Neural cell (in vitro differentiated cells): ENCODE data around the gene KIAA1549.

Experiments used
- EP300 ChIP-seq: fragments of 450-650 bp; conservative IDR thresholded peaks from 2 replicates; pipeline ENCODE4 v1.6.1; 2014; ENCODE audit warnings: antibody characterized with exemption, mild to moderate bottlenecking, moderate library complexity; ENCODE audit not compliant: poor library complexity, severe bottlenecking
- EZH2 ChIP-seq: fragments of 200-600, 300-800 bp; shearing (Covaris generic), sonication (generic); IDR thresholded peaks from 2 replicates; pipeline ENCODE4 v1.6.1; 2014; ENCODE audit warnings: antibody characterized with exemption, low read length, borderline replicate concordance, mild to moderate bottlenecking; ENCODE audit not compliant: insufficient read depth, poor library complexity, severe bottlenecking
- POLR2AphosphoS5 ChIP-seq: IDR thresholded peaks from 2 replicates; pipeline ENCODE4 v1.6.1; 2012
- RAD21 ChIP-seq: fragments of 450-650 bp; conservative IDR thresholded peaks from 2 replicates; pipeline ENCODE4 v1.6.1; 2014; ENCODE audit warnings: antibody characterized with exemption, mild to moderate bottlenecking, moderate library complexity
- SMC3 ChIP-seq: fragments of 450-650 bp; conservative IDR thresholded peaks from 2 replicates; pipeline ENCODE4 v1.6.1; 2014; ENCODE audit warnings: antibody characterized with exemption, mild to moderate bottlenecking, moderate library complexity; ENCODE audit not compliant: poor library complexity
- TAF1 ChIP-seq: IDR thresholded peaks from 2 replicates; pipeline ENCODE4 v1.6.1; 2012; ENCODE audit warnings: low read depth
- TF ChIP-seq, protein P1 (sequence below): fragments of 450-650 bp; IDR thresholded peaks from 2 replicates; pipeline ENCODE4 v1.5.1; 2014; ENCODE audit warnings: antibody characterized with exemption, mild to moderate bottlenecking, moderate library complexity; ENCODE audit not compliant: poor library complexity, severe bottlenecking
- TF ChIP-seq, protein P2 (sequence below): IDR thresholded peaks from 2 replicates; pipeline ENCODE4 v1.6.1; 2012; ENCODE audit warnings: borderline replicate concordance

DNA sequence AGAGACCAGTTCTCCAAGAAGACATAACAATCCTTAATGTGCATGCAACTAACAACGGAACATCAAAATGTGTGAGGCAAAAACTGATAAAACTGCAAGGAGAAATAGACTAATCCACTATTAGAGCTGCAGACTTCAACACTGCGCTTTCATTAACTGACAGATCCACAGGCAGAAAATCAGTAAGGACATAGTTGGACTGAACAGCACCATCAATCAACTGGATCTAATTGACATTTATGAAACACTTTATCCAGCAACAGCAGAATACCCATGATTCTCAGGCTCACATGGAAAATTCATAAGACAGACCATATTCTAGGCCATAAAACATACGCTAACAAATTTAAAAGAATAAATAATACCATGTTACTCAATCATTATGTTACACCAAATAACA lies 161.6 kb downstream of the KIAA1549 start:
- TF ChIP-seq EP300: no peak
- TF ChIP-seq, protein P1, sequence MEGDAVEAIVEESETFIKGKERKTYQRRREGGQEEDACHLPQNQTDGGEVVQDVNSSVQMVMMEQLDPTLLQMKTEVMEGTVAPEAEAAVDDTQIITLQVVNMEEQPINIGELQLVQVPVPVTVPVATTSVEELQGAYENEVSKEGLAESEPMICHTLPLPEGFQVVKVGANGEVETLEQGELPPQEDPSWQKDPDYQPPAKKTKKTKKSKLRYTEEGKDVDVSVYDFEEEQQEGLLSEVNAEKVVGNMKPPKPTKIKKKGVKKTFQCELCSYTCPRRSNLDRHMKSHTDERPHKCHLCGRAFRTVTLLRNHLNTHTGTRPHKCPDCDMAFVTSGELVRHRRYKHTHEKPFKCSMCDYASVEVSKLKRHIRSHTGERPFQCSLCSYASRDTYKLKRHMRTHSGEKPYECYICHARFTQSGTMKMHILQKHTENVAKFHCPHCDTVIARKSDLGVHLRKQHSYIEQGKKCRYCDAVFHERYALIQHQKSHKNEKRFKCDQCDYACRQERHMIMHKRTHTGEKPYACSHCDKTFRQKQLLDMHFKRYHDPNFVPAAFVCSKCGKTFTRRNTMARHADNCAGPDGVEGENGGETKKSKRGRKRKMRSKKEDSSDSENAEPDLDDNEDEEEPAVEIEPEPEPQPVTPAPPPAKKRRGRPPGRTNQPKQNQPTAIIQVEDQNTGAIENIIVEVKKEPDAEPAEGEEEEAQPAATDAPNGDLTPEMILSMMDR: no peak
- TF ChIP-seq, protein P2, sequence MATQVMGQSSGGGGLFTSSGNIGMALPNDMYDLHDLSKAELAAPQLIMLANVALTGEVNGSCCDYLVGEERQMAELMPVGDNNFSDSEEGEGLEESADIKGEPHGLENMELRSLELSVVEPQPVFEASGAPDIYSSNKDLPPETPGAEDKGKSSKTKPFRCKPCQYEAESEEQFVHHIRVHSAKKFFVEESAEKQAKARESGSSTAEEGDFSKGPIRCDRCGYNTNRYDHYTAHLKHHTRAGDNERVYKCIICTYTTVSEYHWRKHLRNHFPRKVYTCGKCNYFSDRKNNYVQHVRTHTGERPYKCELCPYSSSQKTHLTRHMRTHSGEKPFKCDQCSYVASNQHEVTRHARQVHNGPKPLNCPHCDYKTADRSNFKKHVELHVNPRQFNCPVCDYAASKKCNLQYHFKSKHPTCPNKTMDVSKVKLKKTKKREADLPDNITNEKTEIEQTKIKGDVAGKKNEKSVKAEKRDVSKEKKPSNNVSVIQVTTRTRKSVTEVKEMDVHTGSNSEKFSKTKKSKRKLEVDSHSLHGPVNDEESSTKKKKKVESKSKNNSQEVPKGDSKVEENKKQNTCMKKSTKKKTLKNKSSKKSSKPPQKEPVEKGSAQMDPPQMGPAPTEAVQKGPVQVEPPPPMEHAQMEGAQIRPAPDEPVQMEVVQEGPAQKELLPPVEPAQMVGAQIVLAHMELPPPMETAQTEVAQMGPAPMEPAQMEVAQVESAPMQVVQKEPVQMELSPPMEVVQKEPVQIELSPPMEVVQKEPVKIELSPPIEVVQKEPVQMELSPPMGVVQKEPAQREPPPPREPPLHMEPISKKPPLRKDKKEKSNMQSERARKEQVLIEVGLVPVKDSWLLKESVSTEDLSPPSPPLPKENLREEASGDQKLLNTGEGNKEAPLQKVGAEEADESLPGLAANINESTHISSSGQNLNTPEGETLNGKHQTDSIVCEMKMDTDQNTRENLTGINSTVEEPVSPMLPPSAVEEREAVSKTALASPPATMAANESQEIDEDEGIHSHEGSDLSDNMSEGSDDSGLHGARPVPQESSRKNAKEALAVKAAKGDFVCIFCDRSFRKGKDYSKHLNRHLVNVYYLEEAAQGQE: no peak
- TF ChIP-seq EZH2: no peak
- no peak for TF ChIP-seq POLR2AphosphoS5
- no peak for TF ChIP-seq TAF1
- TF ChIP-seq SMC3: no peak
- no peak for TF ChIP-seq RAD21
